Activated naive CD4-positive, alpha-beta T cell treated with anti-CD3 and anti-CD28 coated beads for 36 hours (primary cell): ENCODE results near the gene ZNF524. TPM values are rescaled to one million over a fixed set of nuclear protein-coding genes. Genes with fewer than 3 reads are reported as not detected.

ENCODE experiments used
- CTCF ChIA-PET: fragments of 350-600 bp; sonication (Branson Sonifier 250); formaldehyde crosslinking; loops from one replicate; lab custom pipeline; 2021; ENCODE audit warnings: antibody characterized with exemption; lab: Charles Lee
- DNase-seq: peaks from one replicate; pipeline ENCODE4 v3.0.0-alpha.2; 2020
- H3K27ac Mint-ChIP-seq: one replicate; pipeline ENCODE4 v1.8.0; 2021; ENCODE audit warnings: mild to moderate bottlenecking, mixed read lengths
- H3K27me3 Mint-ChIP-seq: one replicate; pipeline ENCODE4 v1.8.0; 2021; ENCODE audit warnings: low read depth, mixed read lengths
- H3K36me3 Mint-ChIP-seq: one replicate; pipeline ENCODE4 v1.8.0; 2021; ENCODE audit warnings: low read depth, mixed read lengths
- H3K4me1 Mint-ChIP-seq: one replicate; pipeline ENCODE4 v1.8.0; 2021; ENCODE audit warnings: low read depth, mixed read lengths
- H3K4me3 Mint-ChIP-seq: one replicate; pipeline ENCODE4 v1.8.0; 2021; ENCODE audit warnings: mild to moderate bottlenecking, moderate library complexity, mixed read lengths
- H3K9me3 Mint-ChIP-seq: one replicate; pipeline ENCODE4 v1.8.0; 2021; ENCODE audit warnings: mixed read lengths
- intact Hi-C: fragments of 100-400 bp; cut with micrococcal nuclease; formaldehyde crosslinking; loops from one replicate; pipeline ENCODE4 v1.15.1; 2023
- total RNA-seq, 2 experiments: library from RNA; stranded (reverse); gene quantifications; one replicate each; pipeline ENCODE4 v1.2.3, GENCODE V29; 2021

The ZNF524 gene
- total RNA-seq, 2 experiments from 2014 or later = 20.9 to 23.0 TPM

GRCh38 chr19:55597501-55597921 lies 2.6 kb upstream of the ZNF524 start:
- intact Hi-C loops = no loop called here
- DNase-seq = no peak
- no peaks in the 10 kb centered on the region for H3K27me3 Mint-ChIP-seq
- H3K4me1 Mint-ChIP-seq = peaks cover 21% of the 10 kb centered on the region
- CTCF ChIA-PET = no interaction called here
- no peak overlapping the region for H3K4me3 Mint-ChIP-seq
- H3K27ac Mint-ChIP-seq = no peak overlapping the region
- peaks cover 2% of the 10 kb centered on the region for H3K9me3 Mint-ChIP-seq
- H3K36me3 Mint-ChIP-seq = peaks cover 34% of the 10 kb centered on the region

- H3K27me3 Mint-ChIP-seq = no peaks in the 10 kb centered on the region
- peaks cover 21% of the 10 kb centered on the region for H3K4me1 Mint-ChIP-seq
- CTCF ChIA-PET = no interaction called here
- H3K4me3 Mint-ChIP-seq = no peak overlapping the region
- DNase-seq = no peak
- peaks cover 34% of the 10 kb centered on the region for H3K36me3 Mint-ChIP-seq
- intact Hi-C loops = loop anchor here (2.0 kb wide), 1 partner anchor 17 kb away; the partner anchor contains the start of gene ZNF579
- peaks cover 2% of the 10 kb centered on the region for H3K9me3 Mint-ChIP-seq
- no peak overlapping the region for H3K27ac Mint-ChIP-seq
Measured at GRCh38 chr19:55598034-55598433, 2.1 kb upstream of the ZNF524 start.

GRCh38 chr19:55598719-55599467 lies 1.2 kb upstream of the ZNF524 start:
- CTCF ChIA-PET = interaction anchor here (0.6 to 3.7 kb wide), 6 partner anchors 11 to 96 kb away, joined by 3 to 11 read pairs (median 4); partner anchors contain the start of gene ZNF784
- Mint-ChIP-seq H3K4me3 (peak overlapping the region; percentile 88), H3K36me3 (peaks cover 34% of the 10 kb centered on the region), H3K27me3 (no peaks in the 10 kb centered on the region), H3K4me1 (peaks cover 27% of the 10 kb centered on the region), H3K27ac (peak overlapping the region; percentile 99), H3K9me3 (peaks cover 2% of the 10 kb centered on the region)
- DNase-seq = peak; percentile 97
- intact Hi-C loops = loop anchor here (1.0 to 2.0 kb wide), 10 partner anchors 12 to 1135 kb away; partner anchors contain the start of genes KMT5C, PPP6R1, RPL28 and ZNF444

- Mint-ChIP-seq H3K36me3 (peaks cover 34% of the 10 kb centered on the region), H3K9me3 (peaks cover 2% of the 10 kb centered on the region), H3K27me3 (no peaks in the 10 kb centered on the region), H3K27ac (peak within 1 kb of the TSS; percentile 99), H3K4me3 (peak within 1 kb of the TSS; percentile 88), H3K4me1 (peaks cover 29% of the 10 kb centered on the region)
- CTCF ChIA-PET = interaction anchor here (0.6 to 3.7 kb wide), 6 partner anchors 12 to 97 kb away, joined by 3 to 11 read pairs (median 4); partner anchors contain the start of gene ZNF784
- intact Hi-C loops = loop anchor here (1.0 to 2.0 kb wide), 10 partner anchors 12 to 1135 kb away; partner anchors contain the start of genes KMT5C, PPP6R1, RPL28 and ZNF444
- DNase-seq = peak; percentile 98
Measured at GRCh38 chr19:55599468-55599841, 633 bp upstream of the ZNF524 start, which contains the start of gene FIZ1. Gene FIZ1 (minus strand): TSS chr19:55599517. CDS start chr19:55597865, 1,652 bp downstream.

GRCh38 chr19:55600662-55601028 lies 557 bp downstream of the ZNF524 start:
- Mint-ChIP-seq H3K9me3 (peaks cover 2% of the 10 kb centered on the region), H3K27ac (peak overlapping the region; percentile 79), H3K4me1 (peaks cover 33% of the 10 kb centered on the region), H3K27me3 (no peaks in the 10 kb centered on the region), H3K4me3 (peak overlapping the region; percentile 82), H3K36me3 (peaks cover 23% of the 10 kb centered on the region)
- CTCF ChIA-PET = interaction anchor here (0.5 to 3.7 kb wide), 2 partner anchors 32 to 793 kb away, joined by 4 to 11 read pairs; partner anchors contain the start of gene ZNF582
- intact Hi-C loops = loop anchor here (10.0 kb wide), 1 partner anchor 456 kb away; the partner anchor contains the start of gene TNNT1
- no peak for DNase-seq

- CTCF ChIA-PET = interaction anchor here (0.5 to 3.7 kb wide), 2 partner anchors 32 to 792 kb away, joined by 4 to 11 read pairs; partner anchors contain the start of gene ZNF582
- intact Hi-C loops = loop anchor here (10.0 kb wide), 1 partner anchor 456 kb away; the partner anchor contains the start of gene TNNT1
Measured at GRCh38 chr19:55601084-55601483, 996 bp downstream of the ZNF524 start.

GRCh38 chr19:55602104-55603001 lies 2.3 kb downstream of the ZNF524 start:
- DNase-seq = no peak
- H3K9me3 Mint-ChIP-seq = peaks cover 2% of the 10 kb centered on the region
- no peaks in the 10 kb centered on the region for H3K27me3 Mint-ChIP-seq
- intact Hi-C loops = loop anchor here (10.0 kb wide), 1 partner anchor 458 kb away; the partner anchor contains the start of gene TNNT1
- CTCF ChIA-PET = interaction anchor here (3.7 kb wide), 1 partner anchor 31 kb away, joined by 11 read pairs; no protein-coding TSS in a partner anchor
- peak overlapping the region; percentile 82 for H3K4me3 Mint-ChIP-seq
- peaks cover 43% of the 10 kb centered on the region for H3K4me1 Mint-ChIP-seq
- H3K36me3 Mint-ChIP-seq = peaks cover 16% of the 10 kb centered on the region
- peak overlapping the region; percentile 79 for H3K27ac Mint-ChIP-seq

More at GRCh38 chr19:55601084-55601483, 996 bp downstream of the ZNF524 start:
- Mint-ChIP-seq H3K9me3 (peaks cover 2% of the 10 kb centered on the region), H3K27me3 (no peaks in the 10 kb centered on the region), H3K27ac (peak overlapping the region; percentile 79), H3K36me3 (peaks cover 21% of the 10 kb centered on the region), H3K4me3 (peak overlapping the region; percentile 82), H3K4me1 (peaks cover 34% of the 10 kb centered on the region)
- DNase-seq = no peak

GRCh38 chr19:55603115-55603514 lies 3.0 kb downstream of the ZNF524 start:
- H3K4me1 Mint-ChIP-seq = peaks cover 49% of the 10 kb centered on the region
- peak overlapping the region; percentile 68 for H3K27ac Mint-ChIP-seq
- CTCF ChIA-PET = no interaction called here
- intact Hi-C loops = loop anchor here (10.0 kb wide), 1 partner anchor 458 kb away; the partner anchor contains the start of gene TNNT1
- no peak for DNase-seq
- H3K36me3 Mint-ChIP-seq = peaks cover 19% of the 10 kb centered on the region
- peaks cover 2% of the 10 kb centered on the region for H3K9me3 Mint-ChIP-seq
- no peaks in the 10 kb centered on the region for H3K27me3 Mint-ChIP-seq
- peak overlapping the region; percentile 86 for H3K4me3 Mint-ChIP-seq

- H3K4me3 Mint-ChIP-seq = peak overlapping the region; percentile 86
- intact Hi-C loops = loop anchor here (2.0 to 10.0 kb wide), 2 partner anchors 459 to 487 kb away; partner anchors contain the start of genes PPP1R12C and TNNT1
- CTCF ChIA-PET = interaction anchor here (0.7 kb wide), 2 partner anchors 20 to 35 kb away, joined by 3 to 5 read pairs; no protein-coding TSS in a partner anchor
Measured at GRCh38 chr19:55603581-55604292, 3.6 kb downstream of the ZNF524 start.

GRCh38 chr19:55605207-55605636 lies 5.1 kb downstream of the ZNF524 start:
- Mint-ChIP-seq H3K4me1 (peaks cover 52% of the 10 kb centered on the region), H3K27ac (peak overlapping the region; percentile 96), H3K36me3 (peaks cover 21% of the 10 kb centered on the region), H3K4me3 (peak overlapping the region; percentile 86), H3K9me3 (no peaks in the 10 kb centered on the region), H3K27me3 (no peaks in the 10 kb centered on the region)
- intact Hi-C loops = loop anchor here (1.0 to 10.0 kb wide), 6 partner anchors 19 to 488 kb away; partner anchors contain the start of genes PPP1R12C, TNNT1, ZNF580 and ZNF581
- CTCF ChIA-PET = interaction anchor here (0.7 to 3.0 kb wide), 11 partner anchors 14 to 137 kb away, joined by 3 to 41 read pairs (median 6); partner anchors contain the start of genes NAT14, ZNF579 and ZNF784
- DNase-seq = peak; percentile 100

More at GRCh38 chr19:55603581-55604292, 3.6 kb downstream of the ZNF524 start:
- Mint-ChIP-seq H3K27ac (peak overlapping the region; percentile 96), H3K27me3 (no peaks in the 10 kb centered on the region), H3K4me1 (peaks cover 49% of the 10 kb centered on the region), H3K36me3 (peaks cover 17% of the 10 kb centered on the region), H3K9me3 (peaks cover 2% of the 10 kb centered on the region)
- no peak for DNase-seq
